Astrocyte of the spinal cord (primary cell): ENCODE measurements around the gene CIAO2B.
A peak's percentile ranks its signal among the peaks of the same experiment; 100 is the strongest.

Experiments used
- DNase-seq: peaks from one replicate; pipeline ENCODE4 v3.0.0; 2011; ENCODE audit warnings: low read depth, low spot score
- H3K4me3 ChIP-seq: 2 replicates; pipeline ENCODE4 v1.5.1; 2011; ENCODE audit warnings: low read depth, mild to moderate bottlenecking, low read length, moderate library complexity
- CTCF ChIP-seq: IDR thresholded peaks from 2 replicates; pipeline ENCODE4 v1.5.1; 2012; ENCODE audit warnings: low read depth, mild to moderate bottlenecking, low read length, inconsistent platforms
- in situ Hi-C: cut with HindIII; loops from 2 replicates; pipeline ENCODE4 v1.10.0; 2017; ENCODE audit warnings: low sequenced_read_pairs

The CIAO2B gene

GRCh38 chr16:66904428-66904845, 29.8 kb downstream of the CIAO2B start:
- no peak for TF ChIP-seq CTCF
- DNase-seq: no peak
- no peak overlapping the region for H3K4me3 ChIP-seq
- in situ Hi-C loops: no loop called here

GRCh38 chr16:66903544-66904427, 30.4 kb downstream of the CIAO2B start:
- in situ Hi-C loops: no loop called here
- no peak for TF ChIP-seq CTCF
- DNase-seq: no peak
- H3K4me3 ChIP-seq: no peak overlapping the region

- in situ Hi-C loops: no loop called here
These were observed 31.3 kb downstream of the CIAO2B start for GRCh38 chr16:66902648-66903543.

GRCh38 chr16:66901626-66902025, 32.6 kb downstream of the CIAO2B start:
- DNase-seq: no peak
- TF ChIP-seq CTCF: no peak
- H3K4me3 ChIP-seq: no peak overlapping the region
- in situ Hi-C loops: no loop called here

More at GRCh38 chr16:66902648-66903543, 31.3 kb downstream of the CIAO2B start:
- TF ChIP-seq CTCF: no peak
- DNase-seq: no peak
- H3K4me3 ChIP-seq: no peak overlapping the region

- no peak overlapping the region for H3K4me3 ChIP-seq
- in situ Hi-C loops: no loop called here
- no peak for DNase-seq
- TF ChIP-seq CTCF: no peak
These were observed 33.3 kb downstream of the CIAO2B start for GRCh38 chr16:66900721-66901441.

GRCh38 chr16:66899945-66900710, 34.1 kb downstream of the CIAO2B start:
- no peak overlapping the region for H3K4me3 ChIP-seq
- peak; percentile 59 for DNase-seq
- in situ Hi-C loops: no loop called here
- no peak for TF ChIP-seq CTCF
